Measurements from ENCODE around the gene GIPR. TPM values are rescaled to one million over a fixed set of nuclear protein-coding genes. Genes with fewer than 3 reads are reported as not detected.
A peak's percentile ranks its signal among the peaks of the same experiment; 100 is the strongest.
"Not testable (repeated sequence)": the region's sequence is repeated elsewhere in the genome, so short reads cannot be mapped to it uniquely, and the experiment has no call there.

Gene GIPR, protein sequence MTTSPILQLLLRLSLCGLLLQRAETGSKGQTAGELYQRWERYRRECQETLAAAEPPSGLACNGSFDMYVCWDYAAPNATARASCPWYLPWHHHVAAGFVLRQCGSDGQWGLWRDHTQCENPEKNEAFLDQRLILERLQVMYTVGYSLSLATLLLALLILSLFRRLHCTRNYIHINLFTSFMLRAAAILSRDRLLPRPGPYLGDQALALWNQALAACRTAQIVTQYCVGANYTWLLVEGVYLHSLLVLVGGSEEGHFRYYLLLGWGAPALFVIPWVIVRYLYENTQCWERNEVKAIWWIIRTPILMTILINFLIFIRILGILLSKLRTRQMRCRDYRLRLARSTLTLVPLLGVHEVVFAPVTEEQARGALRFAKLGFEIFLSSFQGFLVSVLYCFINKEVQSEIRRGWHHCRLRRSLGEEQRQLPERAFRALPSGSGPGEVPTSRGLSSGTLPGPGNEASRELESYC
- 0.81 and 1.3 TPM in 2 replicates for total RNA-seq
- long read RNA-seq = 0 reads

DNA sequence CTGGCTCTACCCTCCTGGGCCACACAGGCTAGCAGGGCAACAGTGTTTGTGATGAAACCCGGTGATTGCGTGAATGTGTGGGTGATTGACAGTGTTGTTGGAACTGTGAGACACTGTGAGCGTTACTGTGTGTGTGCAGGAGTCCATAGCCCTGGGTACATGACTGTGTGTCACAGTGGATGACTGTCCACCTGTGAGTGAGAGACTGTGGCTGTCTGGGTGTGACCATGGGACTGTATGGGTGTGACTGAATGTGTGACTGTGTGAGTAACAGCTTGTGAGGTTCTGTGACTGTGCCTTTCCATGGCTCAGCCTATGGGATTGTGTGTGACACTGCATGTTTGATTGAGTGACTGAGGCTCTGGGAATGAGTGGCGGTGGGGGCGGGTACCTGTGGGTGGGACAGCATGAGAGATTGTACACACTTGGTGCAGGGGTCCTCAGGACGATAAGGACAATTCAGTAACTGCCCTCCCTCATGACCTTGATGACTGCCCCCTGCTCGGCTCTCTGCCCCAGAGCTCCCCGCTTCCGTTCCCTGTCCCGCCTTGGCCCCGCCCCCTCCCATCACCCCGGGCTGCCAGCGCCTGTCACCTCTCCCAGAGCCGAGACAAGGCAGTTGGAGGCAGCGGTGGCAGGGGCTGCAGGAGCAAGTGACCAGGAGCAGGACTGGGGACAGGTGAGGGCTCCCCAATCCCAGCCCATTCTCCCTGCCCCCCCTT is at the start of gene GIPR:
Gene GIPR, plus strand, starts transcription at position 602 of the 722 bp plus-strand sequence. CDS start 1,300 bp downstream, outside the sequence.
- DNase-seq (ENCODE audit: extremely low spot score, unreplicated experiment) = no peak
- peak within 1 kb of the TSS; percentile 1 for H3K27ac Mint-ChIP-seq (ENCODE audit: unreplicated experiment)
- peaks cover 22% of the 10 kb centered on the region for H3K27me3 Mint-ChIP-seq (ENCODE audit: unreplicated experiment)
- H3K4me3 Mint-ChIP-seq (ENCODE audit: unreplicated experiment) = peak within 1 kb of the TSS; percentile 71
- H3K4me1 Mint-ChIP-seq (ENCODE audit: unreplicated experiment) = peaks cover 23% of the 10 kb centered on the region
- TF ChIP-seq, protein P1, sequence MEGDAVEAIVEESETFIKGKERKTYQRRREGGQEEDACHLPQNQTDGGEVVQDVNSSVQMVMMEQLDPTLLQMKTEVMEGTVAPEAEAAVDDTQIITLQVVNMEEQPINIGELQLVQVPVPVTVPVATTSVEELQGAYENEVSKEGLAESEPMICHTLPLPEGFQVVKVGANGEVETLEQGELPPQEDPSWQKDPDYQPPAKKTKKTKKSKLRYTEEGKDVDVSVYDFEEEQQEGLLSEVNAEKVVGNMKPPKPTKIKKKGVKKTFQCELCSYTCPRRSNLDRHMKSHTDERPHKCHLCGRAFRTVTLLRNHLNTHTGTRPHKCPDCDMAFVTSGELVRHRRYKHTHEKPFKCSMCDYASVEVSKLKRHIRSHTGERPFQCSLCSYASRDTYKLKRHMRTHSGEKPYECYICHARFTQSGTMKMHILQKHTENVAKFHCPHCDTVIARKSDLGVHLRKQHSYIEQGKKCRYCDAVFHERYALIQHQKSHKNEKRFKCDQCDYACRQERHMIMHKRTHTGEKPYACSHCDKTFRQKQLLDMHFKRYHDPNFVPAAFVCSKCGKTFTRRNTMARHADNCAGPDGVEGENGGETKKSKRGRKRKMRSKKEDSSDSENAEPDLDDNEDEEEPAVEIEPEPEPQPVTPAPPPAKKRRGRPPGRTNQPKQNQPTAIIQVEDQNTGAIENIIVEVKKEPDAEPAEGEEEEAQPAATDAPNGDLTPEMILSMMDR (IDR thresholded peaks at IDR 0.05) = no peak
- no peaks in the 10 kb centered on the region for H3K36me3 Mint-ChIP-seq (ENCODE audit: unreplicated experiment)
- H3K9me3 Mint-ChIP-seq (ENCODE audit: unreplicated experiment) = no peaks in the 10 kb centered on the region

DNA sequence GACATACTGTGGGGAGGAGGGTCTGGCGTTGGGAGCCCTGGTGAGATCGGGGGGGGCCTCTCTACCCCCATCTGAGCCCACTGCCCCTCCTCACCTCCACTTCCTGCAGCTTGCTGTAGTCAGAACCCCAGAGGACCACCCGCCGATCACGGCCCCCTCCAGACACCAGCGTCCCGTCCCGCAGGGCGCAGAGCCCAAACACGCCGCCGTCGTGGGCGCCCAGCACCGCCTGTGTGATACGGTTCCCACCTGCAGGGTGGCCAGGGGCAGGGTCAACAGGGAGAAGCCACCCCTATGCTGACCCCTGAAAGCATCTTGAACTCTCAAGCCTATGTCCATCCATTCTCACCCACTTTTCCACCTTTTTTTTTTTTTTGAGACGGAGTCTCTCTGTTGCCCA is 46.6 kb upstream of the GIPR start:
- Mint-ChIP-seq H3K36me3 (ENCODE audit: unreplicated experiment) (peaks cover 22% of the 10 kb centered on the region), H3K4me1 (ENCODE audit: unreplicated experiment) (no peaks in the 10 kb centered on the region), H3K27me3 (ENCODE audit: unreplicated experiment) (no peaks in the 10 kb centered on the region)

DNA sequence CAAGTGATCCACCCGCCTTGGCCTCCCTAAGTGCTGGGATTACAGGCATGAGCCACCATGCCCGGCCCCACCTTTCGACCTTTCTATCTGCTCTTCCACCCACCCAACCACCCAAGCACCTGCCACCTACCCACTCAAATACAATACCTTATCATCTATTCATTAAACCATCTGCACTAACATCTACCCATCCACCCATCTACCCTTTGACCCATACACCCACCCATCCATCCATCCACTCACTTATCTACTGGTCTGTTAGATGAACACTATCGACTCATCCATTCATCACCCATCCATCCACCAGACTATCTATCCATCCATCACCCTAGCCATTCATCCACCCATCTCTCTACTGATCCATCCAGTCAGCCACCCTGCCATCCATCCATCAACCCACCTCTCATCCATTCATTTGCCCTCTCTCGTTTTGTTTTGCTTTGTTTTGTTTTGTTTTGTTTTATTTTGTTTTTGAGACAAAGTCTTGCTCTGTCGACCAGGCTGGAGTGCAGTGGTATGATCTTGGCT is 46.0 kb upstream of the GIPR start:
- TF ChIP-seq, protein P1 (IDR thresholded peaks at IDR 0.05) = no peak
- H3K4me1 Mint-ChIP-seq (ENCODE audit: unreplicated experiment) = no peaks in the 10 kb centered on the region
- DNase-seq (ENCODE audit: extremely low spot score, unreplicated experiment) = no peak
- peaks cover 24% of the 10 kb centered on the region for H3K36me3 Mint-ChIP-seq (ENCODE audit: unreplicated experiment)
- H3K9me3 Mint-ChIP-seq (ENCODE audit: unreplicated experiment) = no peaks in the 10 kb centered on the region
- H3K27me3 Mint-ChIP-seq (ENCODE audit: unreplicated experiment) = no peaks in the 10 kb centered on the region
- no peak overlapping the region for H3K4me3 Mint-ChIP-seq (ENCODE audit: unreplicated experiment)
- no peak overlapping the region for H3K27ac Mint-ChIP-seq (ENCODE audit: unreplicated experiment)

More for the DNA sequence above, 46.6 kb upstream of the GIPR start:
- H3K27ac Mint-ChIP-seq (ENCODE audit: unreplicated experiment) = no peak overlapping the region
- TF ChIP-seq, protein P1 (IDR thresholded peaks at IDR 0.05) = no peak
- H3K4me3 Mint-ChIP-seq (ENCODE audit: unreplicated experiment) = no peak overlapping the region
- no peaks in the 10 kb centered on the region for H3K9me3 Mint-ChIP-seq (ENCODE audit: unreplicated experiment)
- no peak for DNase-seq (ENCODE audit: extremely low spot score, unreplicated experiment)

DNA sequence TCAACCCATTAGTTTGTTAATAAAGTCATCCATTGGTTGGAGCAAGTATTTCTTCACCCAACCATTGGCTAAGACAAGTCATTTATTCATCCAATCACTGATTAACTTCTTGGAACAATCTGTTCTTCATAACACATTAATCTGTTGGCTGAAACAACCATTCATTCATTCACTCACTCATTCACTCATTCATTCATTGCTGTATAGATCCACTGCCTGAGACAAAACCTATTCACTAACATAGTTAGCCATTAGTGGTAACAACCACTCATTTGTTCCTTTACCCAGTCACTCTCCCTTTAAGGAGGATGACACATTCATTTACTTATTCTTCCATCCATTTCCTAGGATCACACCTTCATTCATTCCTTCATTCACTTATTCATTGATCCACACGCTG is 44.0 kb upstream of the GIPR start:
- H3K4me1 Mint-ChIP-seq (ENCODE audit: unreplicated experiment) = no peaks in the 10 kb centered on the region
- H3K9me3 Mint-ChIP-seq (ENCODE audit: unreplicated experiment) = no peaks in the 10 kb centered on the region
- no peak overlapping the region for H3K27ac Mint-ChIP-seq (ENCODE audit: unreplicated experiment)
- H3K27me3 Mint-ChIP-seq (ENCODE audit: unreplicated experiment) = no peaks in the 10 kb centered on the region
- H3K4me3 Mint-ChIP-seq (ENCODE audit: unreplicated experiment) = no peak overlapping the region
- H3K36me3 Mint-ChIP-seq (ENCODE audit: unreplicated experiment) = peaks cover 29% of the 10 kb centered on the region
- TF ChIP-seq, protein P1 (IDR thresholded peaks at IDR 0.05) = no peak
- no peak for DNase-seq (ENCODE audit: extremely low spot score, unreplicated experiment)

DNA sequence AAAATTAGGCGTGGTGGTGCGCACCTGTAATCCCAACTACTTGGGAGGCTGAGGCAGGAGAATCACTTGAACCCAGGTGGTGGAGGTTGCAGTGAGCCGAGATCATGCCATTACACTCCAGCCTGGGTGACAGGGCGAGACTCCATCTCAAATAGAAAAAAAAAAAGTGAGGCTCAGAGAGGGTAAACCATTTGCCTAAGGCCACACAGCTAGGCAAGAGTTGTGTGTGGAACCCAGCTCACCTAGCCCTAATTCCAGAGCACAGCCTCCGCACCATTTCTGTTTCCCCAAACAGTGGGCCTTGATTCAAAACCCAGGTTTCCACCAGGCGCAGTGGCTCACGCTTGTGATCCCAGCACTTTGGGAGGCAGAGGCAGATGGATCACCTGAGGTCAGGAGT is 39.8 kb upstream of the GIPR start:
- not testable (repeated sequence) for H3K4me3 Mint-ChIP-seq (ENCODE audit: unreplicated experiment); H3K9me3 Mint-ChIP-seq (ENCODE audit: unreplicated experiment); DNase-seq (ENCODE audit: extremely low spot score, unreplicated experiment); H3K27me3 Mint-ChIP-seq (ENCODE audit: unreplicated experiment); H3K27ac Mint-ChIP-seq (ENCODE audit: unreplicated experiment)
- Mint-ChIP-seq H3K36me3 (ENCODE audit: unreplicated experiment) (peaks cover 22% of the 10 kb centered on the region), H3K4me1 (ENCODE audit: unreplicated experiment) (peaks cover 12% of the 10 kb centered on the region)

Measured in osteocyte (in vitro differentiated cells).